ENCODE measurements around the gene RNU2-63P. TPM values are rescaled to one million over a fixed set of nuclear protein-coding genes. Genes with fewer than 3 reads are reported as not detected.
A peak's percentile ranks its signal among the peaks of the same experiment; 100 is the strongest.

RNU2-63P gene
- total and polyA plus RNA-seq, 2 of the 8 experiments (the other 6 are each of a cell fraction or from before 2014, with no cell fraction given): 6.6 TPM; not detected in 1

- no peak overlapping the region for H2BK120ac ChIP-seq (replicated peaks; ENCODE audit: low read depth, low read length)
- no peaks in the 10 kb centered on the region for H3K36me3 ChIP-seq (ENCODE audit: control insufficient read depth in 2 of 4, insufficient read depth in 4 of 4, low read length in 3 of 4)
- H2AFZ ChIP-seq (ENCODE audit: low read length): 0 out of 2 replicates have a peak overlapping the region, but pooled peaks have one; percentile 11
- H3K56ac ChIP-seq (replicated peaks; ENCODE audit: insufficient read length, low read depth, low read length): no peak overlapping the region
- no peak overlapping the region for H3K9ac ChIP-seq (replicated peaks in 1 of 4; ENCODE audit: extremely low read depth in 1 of 4, low read depth in 3 of 4, low read length in 3 of 4)
- FAIRE-seq (no peak), DNase-seq (ENCODE audit: low read depth in 1 of 2, low spot score in 2 of 2) (peak in 1 of 2 experiments; percentile 68)
- H4K8ac ChIP-seq (ENCODE audit: extremely low read depth, insufficient read depth, low read length): no peak overlapping the region
- no peak overlapping the region for H2BK20ac ChIP-seq (ENCODE audit: low read length)
- no peak overlapping the region for H2BK15ac ChIP-seq (ENCODE audit: low read length)
- H3K4me2 ChIP-seq (ENCODE audit: insufficient read depth in 1 of 2, low read depth in 2 of 2, low read length in 2 of 2): 0 out of 4 replicates have a peak overlapping the region, but pooled peaks of 1 of the 2 experiments have one; percentile 13
- H3K27me3 ChIP-seq (replicated peaks in 1 of 4; ENCODE audit: control insufficient read depth in 3 of 4, extremely low read depth in 1 of 4, insufficient read depth in 3 of 4, low read length in 3 of 4): no peaks in the 10 kb centered on the region
- peaks cover 0 to 10% (median 6%) of the 10 kb centered on the region in 4 experiments; a peak in 5 of 7 replicates for H3K4me1 ChIP-seq (replicated peaks in 1 of 4; ENCODE audit: control insufficient read depth in 3 of 4, insufficient read depth in 4 of 4, low read length in 3 of 4)
- POLR2A ChIA-PET (ENCODE audit: partially characterized antibody): interaction anchor here (0.9 to 6.4 kb wide), 2 partner anchors 10 to 62 kb away, joined by 3 to 60 read pairs; partner anchors contain the start of gene RNU2-63P
- no peak overlapping the region for H2BK12ac ChIP-seq (ENCODE audit: low read depth, low read length)
- H4K91ac ChIP-seq (replicated peaks; ENCODE audit: insufficient read length, low read length): no peak overlapping the region
- no peaks in the 10 kb centered on the region for H3K79me2 ChIP-seq (ENCODE audit: control insufficient read depth in 1 of 2, insufficient read depth in 2 of 2, low read length in 2 of 2)
- no peak overlapping the region for H3K27ac ChIP-seq (ENCODE audit: low read depth, low read length)
- H2BK5ac ChIP-seq (ENCODE audit: low read depth, low read length): no peak overlapping the region; the same call in 1 of the 2 replicates
- H3K14ac ChIP-seq (ENCODE audit: insufficient read length): no peak overlapping the region
- H3K23me2 ChIP-seq (ENCODE audit: low read depth, low read length): peaks cover 2% of the 10 kb centered on the region; the same call in 1 of the 2 replicates
- no peak overlapping the region for H3K23ac ChIP-seq (ENCODE audit: insufficient read length)
- H3K18ac ChIP-seq (ENCODE audit: extremely low read depth, low read length): peak overlapping the region; percentile 32
- H3K4ac ChIP-seq (replicated peaks; ENCODE audit: insufficient read length, low read depth, low read length): no peak overlapping the region
- no peaks in the 10 kb centered on the region for H3K79me1 ChIP-seq (ENCODE audit: low read depth, low read length)
- H3K9me3 ChIP-seq (ENCODE audit: insufficient read depth in 2 of 2, low read depth in 1 of 2, low read length in 1 of 2): no peaks in the 10 kb centered on the region
- no peak overlapping the region for H4K5ac ChIP-seq (ENCODE audit: insufficient read length, low read depth, low read length)
- H3K4me3 ChIP-seq (ENCODE audit: extremely low read depth in 1 of 4, insufficient read depth in 2 of 4, low read depth in 3 of 4, low read length in 4 of 4): no peak overlapping the region
- 75% methylated on average over 16 of the region's 16 CpGs; no CpG with 5 or more reads in 1 of the 2 experiments for WGBS, 2 experiments (ENCODE audit: extremely low coverage in 1 of 2, insufficient coverage in 1 of 2, insufficient read length in 1 of 2, insufficient replicate concordance in 2 of 2, low coverage in 1 of 2, low lambda C conversion rate in 2 of 2, missing lambda C conversion rate in 1 of 2)
- H2AK5ac ChIP-seq (ENCODE audit: low read depth, low read length): no peak overlapping the region
- CTCF ChIA-PET (ENCODE audit: partially characterized antibody): interaction anchor here (0.9 kb wide), 1 partner anchor 181 kb away, joined by 4 read pairs; no protein-coding TSS in a partner anchor
- H4K20me1 ChIP-seq (replicated peaks in 1 of 2; ENCODE audit: control insufficient read depth in 1 of 2, insufficient read depth in 2 of 2, low read length in 2 of 2): no peaks in the 10 kb centered on the region
- TF ChIP-seq TAF7 (optimal IDR thresholded peaks at IDR 0.05; ENCODE audit: borderline replicate concordance, low read depth, low read length): no peak
- TF ChIP-seq FOSL1 (IDR thresholded peaks at IDR 0.05; ENCODE audit: insufficient read depth, low read depth, low read length): no peak
- no peak for TF ChIP-seq GTF2F1 (IDR thresholded peaks at IDR 0.05; ENCODE audit: borderline replicate concordance, low read depth, low read length)
- no peak for TF ChIP-seq SP4 (IDR thresholded peaks at IDR 0.05; ENCODE audit: low read length)
Observed at GRCh38 chr2:88006912-88007439, 9.4 kb downstream of the RNU2-63P start.

All from H1 (cell line).